Activated T-helper 1 cell treated with Interleukin-2 at 50 U/mL for 16 hours (primary cell): Measurements from ENCODE around the gene MT1X.

Experiments used
- DNase-seq: peaks from one replicate; pipeline ENCODE4 v3.0.0-alpha.2; 2020; ENCODE audit warnings: low read depth

MT1X gene

GRCh38 chr16:56679078-56679730 is 3.1 kb upstream of the MT1X start:
- DNase-seq: no peak

- DNase-seq: no peak
Observed at GRCh38 chr16:56679818-56680217, 2.5 kb upstream of the MT1X start.

GRCh38 chr16:56682703-56683397 is 580 bp downstream of the MT1X start:
- no peak for DNase-seq

- no peak for DNase-seq
Observed at GRCh38 chr16:56683424-56684172, 1.3 kb downstream of the MT1X start.

GRCh38 chr16:56684256-56684925 is 2.1 kb downstream of the MT1X start:
- no peak for DNase-seq

- no peak for DNase-seq
Observed at GRCh38 chr16:56684926-56685590, 2.8 kb downstream of the MT1X start.

- DNase-seq: no peak
Observed at GRCh38 chr16:56686758-56687157, 4.5 kb downstream of the MT1X start.

- no peak for DNase-seq
Observed at GRCh38 chr16:56688762-56689161, 6.5 kb downstream of the MT1X start.

GRCh38 chr16:56689171-56689570 is 6.9 kb downstream of the MT1X start:
- no peak for DNase-seq

- DNase-seq: no peak
Observed at GRCh38 chr16:56690420-56691122, 8.3 kb downstream of the MT1X start.

- no peak for DNase-seq
Observed at GRCh38 chr16:56691885-56692284, 9.6 kb downstream of the MT1X start.

GRCh38 chr16:56695246-56695645 is 13.0 kb downstream of the MT1X start:
- DNase-seq: no peak

- DNase-seq: no peak
Observed at GRCh38 chr16:56697456-56698155, 15.3 kb downstream of the MT1X start.

GRCh38 chr16:56700195-56700594 is 17.9 kb downstream of the MT1X start:
- no peak for DNase-seq

- no peak for DNase-seq
Observed at GRCh38 chr16:56700631-56701030, 18.4 kb downstream of the MT1X start.

GRCh38 chr16:56701534-56701933 is 19.3 kb downstream of the MT1X start:
- no peak for DNase-seq

GRCh38 chr16:56702836-56703235 is 20.6 kb downstream of the MT1X start:
- DNase-seq: no peak

GRCh38 chr16:56708525-56709442 is 26.5 kb downstream of the MT1X start:
- no peak for DNase-seq

GRCh38 chr16:56709443-56710040 is 27.3 kb downstream of the MT1X start:
- DNase-seq: no peak
